RWPE1 (cell line): ENCODE results near the gene PTRH2.

Experiments
- CTCF ChIA-PET: fragments of 350-600 bp; sonication (Branson Sonifier 250); formaldehyde crosslinking; extraction: SDS; loops from one replicate; lab custom pipeline; 2021; lab: Yijun Ruan, JAX
- POLR2A ChIA-PET: fragments of 400-600 bp; formaldehyde crosslinking; extraction: SDS; loops from one replicate; lab custom pipeline; 2020; ENCODE audit warnings: antibody characterized with exemption; ENCODE audit not compliant: low non-redundant PET; lab: Yijun Ruan, JAX
- DNase-seq: peaks from one replicate; pipeline ENCODE4 v3.0.0; 2012; ENCODE audit warnings: low spot score
- H3K27ac ChIP-seq: fragments of 450-650 bp; 2 replicates; pipeline ENCODE4 v1.5.1; 2017
- TF ChIP-seq, protein P1 (sequence below): fragments of 450-650 bp; conservative IDR thresholded peaks from 2 replicates; pipeline ENCODE4 v1.5.1; 2017; ENCODE audit warnings: low read depth, mild to moderate bottlenecking

The PTRH2 gene

DNA sequence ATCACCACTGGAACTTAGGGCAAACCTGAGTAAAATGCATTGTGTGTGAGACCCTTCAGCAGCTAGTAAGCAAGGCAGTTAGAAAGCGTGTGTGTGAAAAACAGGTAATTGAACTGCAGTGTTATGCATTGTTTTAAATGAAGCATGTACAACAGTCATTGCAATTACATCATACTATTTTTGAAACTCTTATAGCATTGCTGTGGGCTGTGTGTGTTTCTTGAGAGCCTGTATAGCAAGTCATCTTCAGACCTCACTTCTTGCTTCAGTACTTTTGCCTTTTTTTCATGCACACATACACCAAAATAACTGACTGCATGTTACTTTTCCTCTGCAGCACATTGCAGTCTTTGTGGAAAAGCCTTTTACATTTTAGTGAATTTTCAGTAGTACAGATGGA is 19.2 kb downstream of the PTRH2 start:
- no peak for DNase-seq
- ChIA-PET POLR2A (no interaction called here), CTCF (interaction anchor here (0.7 kb wide), 2 partner anchors 35 to 358 kb away, joined by 3 read pairs; no protein-coding TSS in a partner anchor)
- no peak overlapping the region for H3K27ac ChIP-seq
- TF ChIP-seq, protein P1, sequence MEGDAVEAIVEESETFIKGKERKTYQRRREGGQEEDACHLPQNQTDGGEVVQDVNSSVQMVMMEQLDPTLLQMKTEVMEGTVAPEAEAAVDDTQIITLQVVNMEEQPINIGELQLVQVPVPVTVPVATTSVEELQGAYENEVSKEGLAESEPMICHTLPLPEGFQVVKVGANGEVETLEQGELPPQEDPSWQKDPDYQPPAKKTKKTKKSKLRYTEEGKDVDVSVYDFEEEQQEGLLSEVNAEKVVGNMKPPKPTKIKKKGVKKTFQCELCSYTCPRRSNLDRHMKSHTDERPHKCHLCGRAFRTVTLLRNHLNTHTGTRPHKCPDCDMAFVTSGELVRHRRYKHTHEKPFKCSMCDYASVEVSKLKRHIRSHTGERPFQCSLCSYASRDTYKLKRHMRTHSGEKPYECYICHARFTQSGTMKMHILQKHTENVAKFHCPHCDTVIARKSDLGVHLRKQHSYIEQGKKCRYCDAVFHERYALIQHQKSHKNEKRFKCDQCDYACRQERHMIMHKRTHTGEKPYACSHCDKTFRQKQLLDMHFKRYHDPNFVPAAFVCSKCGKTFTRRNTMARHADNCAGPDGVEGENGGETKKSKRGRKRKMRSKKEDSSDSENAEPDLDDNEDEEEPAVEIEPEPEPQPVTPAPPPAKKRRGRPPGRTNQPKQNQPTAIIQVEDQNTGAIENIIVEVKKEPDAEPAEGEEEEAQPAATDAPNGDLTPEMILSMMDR: no peak

DNA sequence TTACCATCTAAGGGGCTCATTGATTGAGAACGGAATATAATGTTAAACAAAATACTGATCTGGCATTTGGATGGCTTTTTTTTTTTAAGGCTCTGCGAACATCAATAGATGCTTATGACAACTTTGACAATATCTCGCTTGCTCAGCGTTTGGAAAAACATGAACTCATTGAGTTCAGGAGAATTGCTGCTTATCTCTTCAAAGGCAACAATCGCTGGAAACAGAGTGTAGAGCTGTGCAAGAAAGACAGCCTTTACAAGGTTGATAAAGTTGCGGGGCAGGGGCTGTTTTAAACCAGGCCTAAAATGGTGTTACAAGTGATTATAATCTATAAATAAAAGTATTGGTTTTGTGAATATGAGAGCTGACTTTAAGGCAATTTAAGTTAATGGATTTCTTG is 22.3 kb downstream of the PTRH2 start:
- CTCF ChIA-PET: interaction anchor here (0.5 kb wide), 2 partner anchors 47 to 551 kb away, joined by 3 to 8 read pairs; no protein-coding TSS in a partner anchor
- TF ChIP-seq, protein P1: no peak
- POLR2A ChIA-PET: no interaction called here
- H3K27ac ChIP-seq: no peak overlapping the region
- DNase-seq: no peak

DNA sequence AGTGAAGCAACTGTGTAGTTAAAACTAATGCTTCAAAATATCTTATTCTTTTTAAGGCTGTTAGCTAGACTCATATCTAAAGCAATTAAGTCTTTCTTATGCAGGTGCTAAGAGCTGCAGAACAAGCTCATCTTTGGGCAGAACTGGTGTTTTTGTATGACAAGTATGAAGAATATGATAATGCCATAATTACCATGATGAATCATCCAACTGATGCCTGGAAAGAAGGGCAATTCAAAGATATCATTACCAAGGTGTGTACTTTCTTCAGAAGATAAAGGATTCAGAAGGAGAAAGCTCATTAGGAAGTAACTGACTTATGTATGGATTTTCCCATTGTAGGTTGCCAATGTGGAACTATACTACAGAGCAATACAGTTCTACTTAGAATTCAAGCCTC is 23.9 kb downstream of the PTRH2 start:
- TF ChIP-seq, protein P1: no peak
- ChIA-PET POLR2A (interaction anchor here (1.5 kb wide), 1 partner anchor 24 kb away, joined by 4 read pairs; the partner anchor contains the start of genes PTRH2 and VMP1), CTCF (interaction anchor here (0.8 kb wide), 1 partner anchor 8 kb away, joined by 3 read pairs; no protein-coding TSS in a partner anchor)
- no peak for DNase-seq
- no peak overlapping the region for H3K27ac ChIP-seq

DNA sequence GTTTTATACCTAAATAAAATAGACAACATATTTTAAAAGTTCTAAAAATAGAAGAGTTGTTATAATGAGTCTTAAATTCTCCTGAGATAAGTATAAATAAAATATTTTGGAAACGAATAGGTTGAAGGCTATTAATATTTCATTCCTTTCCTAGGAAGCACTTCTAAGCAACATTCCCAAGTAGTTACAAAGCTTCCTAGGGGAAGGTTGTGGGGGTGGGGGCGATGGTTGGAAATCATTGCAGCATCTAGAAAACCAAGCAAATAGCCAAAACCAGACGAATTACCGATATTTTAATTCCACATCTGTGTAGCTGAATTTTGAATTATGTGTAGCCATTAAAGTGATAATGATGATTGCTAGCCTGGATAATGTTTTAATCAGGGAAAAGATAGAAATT is 26.9 kb downstream of the PTRH2 start:
- POLR2A ChIA-PET: no interaction called here
- DNase-seq: no peak
- H3K27ac ChIP-seq: no peak overlapping the region
- TF ChIP-seq, protein P1: no peak
- CTCF ChIA-PET: no interaction called here

DNA sequence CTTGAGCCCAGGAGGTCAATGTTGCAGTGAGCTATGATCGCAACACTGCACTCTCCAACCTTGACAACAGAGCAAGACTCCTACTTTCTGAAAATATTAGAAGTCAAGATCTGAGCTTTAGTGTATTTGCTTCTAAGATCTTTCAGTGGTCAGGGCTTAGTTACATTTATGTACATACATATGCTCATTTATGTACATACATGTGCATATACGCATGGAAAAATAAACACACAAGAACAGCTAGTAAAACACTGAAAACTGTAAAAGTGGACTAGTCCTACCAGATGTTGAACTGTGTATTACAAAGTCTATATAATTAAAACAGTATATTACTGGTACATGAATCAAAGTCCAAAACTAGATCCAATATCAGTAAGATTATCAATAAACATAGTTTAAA is 28.3 kb downstream of the PTRH2 start:
- TF ChIP-seq, protein P1: no peak
- ChIA-PET CTCF (no interaction called here), POLR2A (no interaction called here)
- DNase-seq: no peak
- H3K27ac ChIP-seq: no peak overlapping the region

DNA sequence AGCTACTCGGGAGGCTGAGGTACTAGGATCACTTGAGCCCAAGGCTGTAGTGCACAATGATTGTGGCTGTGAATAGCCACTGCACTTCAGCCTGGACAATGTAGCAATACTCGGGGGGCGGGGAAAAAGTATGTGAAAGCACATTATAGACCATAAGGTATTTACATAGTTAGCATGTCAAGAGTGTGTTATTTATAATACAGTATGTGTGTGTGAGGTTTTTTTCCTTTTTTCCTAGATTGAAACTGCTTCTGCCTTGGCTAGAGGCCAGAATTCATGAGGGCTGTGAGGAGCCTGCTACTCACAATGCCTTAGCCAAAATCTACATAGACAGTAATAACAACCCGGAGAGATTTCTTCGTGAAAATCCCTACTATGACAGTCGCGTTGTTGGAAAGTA is 30.5 kb downstream of the PTRH2 start:
- H3K27ac ChIP-seq: no peak overlapping the region
- TF ChIP-seq, protein P1: no peak
- CTCF ChIA-PET: no interaction called here
- POLR2A ChIA-PET: no interaction called here
- no peak for DNase-seq

DNA sequence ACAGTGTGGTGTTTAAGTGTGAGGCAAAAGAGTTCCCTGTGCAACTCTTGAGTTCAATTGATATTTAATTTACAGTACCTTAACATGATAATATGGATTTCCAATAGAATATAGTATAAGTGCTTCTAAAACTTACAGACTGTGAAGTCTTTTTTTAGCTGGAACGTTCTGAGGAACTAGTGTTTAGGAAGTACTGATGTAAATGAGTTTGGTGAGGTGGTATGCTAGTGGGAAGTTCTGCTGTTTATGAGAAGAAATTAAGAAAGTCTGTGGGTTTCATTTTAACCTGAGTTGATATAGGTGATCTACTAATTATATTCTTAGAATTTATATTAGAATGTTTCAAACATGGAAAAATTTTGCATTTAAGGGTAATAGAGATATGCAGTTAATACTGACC is 32.0 kb downstream of the PTRH2 start:
- ChIA-PET CTCF (interaction anchor here (1.1 kb wide), 1 partner anchor 8 kb away, joined by 3 read pairs; no protein-coding TSS in a partner anchor), POLR2A (no interaction called here)
- H3K27ac ChIP-seq: no peak overlapping the region
- no peak for DNase-seq
- TF ChIP-seq, protein P1: no peak
